ENCODE data around the gene GPR158.
"Not testable (repeated sequence)": the region's sequence is repeated elsewhere in the genome, so short reads cannot be mapped to it uniquely, and the experiment has no call there.

The GPR158 gene

DNA sequence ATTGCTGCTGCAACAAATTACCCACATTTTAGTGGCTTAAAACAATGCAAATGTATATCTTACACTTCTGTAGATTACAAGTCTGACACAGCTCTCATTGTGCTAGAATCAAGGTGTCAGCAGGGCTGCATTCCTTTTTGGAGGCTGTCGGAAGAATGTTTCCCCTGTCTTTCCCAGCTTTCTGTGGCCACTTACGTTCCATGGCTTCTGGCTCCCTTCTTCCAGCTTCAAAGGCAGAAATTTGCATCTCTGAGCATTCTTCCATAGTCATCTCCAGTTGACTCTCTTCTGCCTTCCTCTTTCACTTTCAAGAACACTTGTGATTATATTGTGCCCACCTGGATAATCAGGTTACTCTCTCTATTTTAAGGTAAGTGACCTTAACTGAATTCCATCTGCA is 125.3 kb downstream of the GPR158 start:
- DNase-seq (ENCODE audit: low read depth in 2 of 2, low spot score in 1 of 2) = no peak

DNA sequence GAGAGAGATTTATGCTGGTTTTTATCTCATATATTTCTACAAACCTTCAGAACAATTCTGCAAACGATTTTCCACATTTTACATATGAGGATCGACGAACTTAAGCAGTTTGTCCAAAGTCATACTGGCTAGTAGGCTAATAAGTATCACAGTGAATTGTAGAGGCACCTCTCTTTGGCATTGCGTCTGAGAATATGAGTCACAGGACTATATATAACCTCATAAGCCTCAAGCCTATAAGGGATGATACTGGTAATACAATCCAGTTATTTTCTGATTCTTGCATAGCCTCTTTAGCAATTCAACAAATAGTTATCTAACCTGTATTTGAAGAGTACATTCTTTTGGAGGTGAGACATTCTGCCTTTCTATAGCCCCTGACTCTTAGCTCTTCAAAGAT is 129.8 kb downstream of the GPR158 start:
- no peak for DNase-seq (ENCODE audit: low read depth in 2 of 2, low spot score in 1 of 2)

DNA sequence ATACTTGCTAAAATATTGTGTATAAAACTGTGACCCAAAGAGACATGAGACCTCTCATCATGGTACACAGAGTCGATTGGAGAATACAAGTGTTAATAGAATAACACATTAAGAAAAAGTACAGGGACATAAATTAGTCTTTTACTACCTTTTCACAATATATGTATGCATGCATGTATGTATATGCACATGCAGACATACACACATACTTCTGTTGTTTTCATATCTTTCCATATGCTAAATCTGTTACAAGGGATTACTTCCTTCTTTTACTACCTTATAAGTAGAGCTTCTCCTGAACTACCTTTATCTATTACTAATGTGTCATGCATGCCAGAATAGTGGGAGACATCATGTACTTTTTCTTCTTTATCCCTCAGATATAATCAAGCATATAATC is 131.6 kb downstream of the GPR158 start:
- DNase-seq (ENCODE audit: low read depth in 2 of 2, low spot score in 1 of 2) = no peak

DNA sequence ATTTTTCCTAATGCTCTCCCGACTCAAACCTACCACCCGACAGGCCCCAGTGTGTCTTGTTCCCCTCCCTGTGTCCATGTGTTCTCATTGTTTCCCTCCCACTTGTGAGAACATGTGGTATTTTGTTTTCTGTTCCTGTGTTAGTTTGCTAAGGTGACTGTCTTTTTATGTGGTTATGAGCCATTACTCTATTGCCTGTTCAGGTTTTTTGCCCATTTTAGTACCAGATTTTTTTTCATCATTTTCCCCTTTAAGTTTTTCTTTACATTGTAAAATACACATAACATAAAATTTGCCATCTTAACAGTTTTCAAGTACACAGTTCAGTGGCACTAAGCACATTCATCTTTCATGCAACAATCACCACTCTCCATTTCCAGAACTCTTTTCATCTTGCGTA is 133.5 kb downstream of the GPR158 start:
- DNase-seq (ENCODE audit: low read depth in 2 of 2, low spot score in 1 of 2) = no peak

DNA sequence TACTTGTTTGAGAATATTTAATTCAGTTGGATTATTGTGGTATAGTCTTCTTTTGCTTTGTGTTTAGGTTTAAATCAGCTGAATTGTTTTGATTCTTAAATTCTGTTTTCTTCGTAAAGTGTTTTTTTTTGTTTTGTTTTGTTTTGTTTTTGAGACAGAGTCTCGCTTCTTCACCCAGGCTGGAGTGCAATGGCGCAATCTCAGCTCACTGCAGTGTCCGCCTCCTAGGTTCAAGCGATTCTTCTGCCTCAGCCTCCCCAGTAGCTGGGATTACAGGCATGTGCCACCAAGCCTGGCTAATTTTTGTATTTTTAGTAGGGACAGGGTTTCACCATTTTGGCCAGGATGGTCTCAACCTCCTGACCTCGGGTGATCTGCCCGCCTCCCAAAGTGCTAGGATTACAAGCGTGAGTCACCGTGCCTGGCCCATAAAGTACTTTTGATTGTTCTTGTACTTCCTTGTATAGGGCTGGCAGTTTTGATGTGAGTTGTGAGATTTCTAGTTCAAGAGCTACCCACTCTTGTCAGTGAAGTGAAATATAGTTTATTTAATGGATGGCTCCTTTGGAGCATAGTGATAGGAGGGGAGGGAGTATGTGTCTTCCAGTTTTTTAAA is 142.9 kb downstream of the GPR158 start:
- not testable (repeated sequence) for DNase-seq (ENCODE audit: low read depth in 2 of 2, low spot score in 1 of 2)

DNA sequence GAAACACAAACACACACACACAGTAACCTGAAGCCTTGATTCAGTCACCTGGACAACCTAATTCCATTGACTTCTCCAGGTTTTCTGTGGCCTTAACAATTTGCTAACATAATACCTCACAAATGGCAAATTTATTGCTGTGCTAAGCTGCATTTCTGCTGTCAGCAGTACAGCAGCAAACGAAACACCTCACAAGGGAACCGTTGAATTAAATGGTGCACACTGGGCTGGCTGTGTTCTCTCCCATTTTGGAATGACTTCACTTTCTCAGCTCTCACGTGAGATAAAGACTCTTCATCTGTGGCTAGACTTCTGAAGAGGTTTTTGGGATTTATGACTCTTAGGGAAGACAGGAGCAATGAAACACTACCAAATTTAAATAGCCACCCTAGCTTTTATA is 152.5 kb downstream of the GPR158 start:
- no peak for DNase-seq (ENCODE audit: low read depth in 2 of 2, low spot score in 1 of 2)

DNA sequence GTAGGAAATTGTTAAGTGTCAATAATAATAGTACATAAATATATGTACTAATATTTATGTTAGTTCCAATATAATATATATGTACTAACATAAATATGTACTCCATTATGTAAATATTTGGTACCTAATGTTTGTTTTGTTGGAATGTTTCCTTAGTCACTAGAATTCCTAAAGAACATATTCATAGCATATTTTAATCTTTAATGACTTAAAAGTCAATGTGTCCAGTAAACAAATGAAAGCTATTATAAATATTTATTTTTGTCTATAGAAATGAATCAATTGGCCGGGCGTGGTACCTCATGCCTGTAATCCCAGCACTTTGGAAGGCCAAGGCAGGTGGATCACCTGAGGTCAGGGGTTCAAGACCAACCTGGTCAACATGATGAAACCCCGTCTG is 153.6 kb downstream of the GPR158 start:
- no peak for DNase-seq (ENCODE audit: low read depth in 2 of 2, low spot score in 1 of 2)

DNA sequence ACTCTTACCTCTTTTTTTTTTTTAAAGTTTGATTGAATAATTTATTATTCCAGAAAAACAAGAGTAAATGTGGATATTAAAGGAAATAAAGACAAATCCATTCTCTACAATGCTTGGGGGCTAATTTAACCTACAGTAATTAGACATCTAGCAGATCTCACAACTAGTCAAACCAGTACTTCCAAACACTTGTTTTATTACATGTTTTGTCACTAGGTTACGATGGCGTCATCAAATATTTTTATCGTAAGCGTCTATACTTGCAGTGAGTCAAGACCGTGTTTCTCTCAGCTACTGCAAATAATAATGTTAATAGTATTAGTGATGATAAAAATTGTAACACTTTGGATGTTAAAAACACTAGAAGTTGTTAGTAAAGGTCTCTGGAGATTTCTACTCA is 154.8 kb downstream of the GPR158 start:
- not testable (repeated sequence) for DNase-seq (ENCODE audit: low read depth in 2 of 2, low spot score in 1 of 2)

DNA sequence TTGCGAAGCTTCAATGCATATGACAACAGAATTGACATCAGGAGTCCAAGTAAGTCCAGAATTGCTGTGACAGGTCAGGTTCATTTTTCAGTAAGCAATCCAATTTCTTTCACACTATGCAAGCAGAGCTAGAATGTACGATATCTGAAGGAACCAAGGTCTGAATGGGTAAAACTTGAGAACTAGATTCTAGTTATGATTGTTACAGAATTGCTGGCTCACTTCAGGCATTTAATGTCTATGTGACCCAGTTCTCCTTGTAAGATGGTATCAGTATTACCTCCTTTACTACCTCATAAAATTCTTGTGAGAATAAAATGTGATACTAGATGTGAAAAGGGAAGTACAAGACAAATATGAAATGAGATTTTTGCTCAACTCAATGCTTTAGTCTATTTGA is 159.6 kb downstream of the GPR158 start:
- no peak for DNase-seq (ENCODE audit: low read depth in 2 of 2, low spot score in 1 of 2)

DNA sequence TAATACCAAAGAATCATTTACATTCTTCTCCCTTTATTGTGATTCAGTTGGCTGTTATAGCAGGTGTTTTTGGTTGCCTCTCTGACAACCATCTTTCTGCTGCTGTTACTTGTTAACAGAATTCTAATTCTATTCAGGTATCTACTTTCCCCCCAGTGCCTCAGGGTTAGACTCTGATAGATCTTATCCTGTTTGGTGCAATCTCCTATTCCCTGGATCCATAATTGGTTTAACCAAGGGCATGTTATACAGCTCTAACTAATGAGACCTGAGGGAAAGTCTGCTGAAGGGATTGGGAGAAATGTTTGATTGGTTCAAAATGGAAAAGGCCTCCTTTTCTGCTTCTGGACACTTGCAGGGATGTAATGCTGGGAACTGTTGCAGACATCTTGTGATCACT is 161.5 kb downstream of the GPR158 start:
- no peak for DNase-seq (ENCODE audit: low read depth in 2 of 2, low spot score in 1 of 2)

DNA sequence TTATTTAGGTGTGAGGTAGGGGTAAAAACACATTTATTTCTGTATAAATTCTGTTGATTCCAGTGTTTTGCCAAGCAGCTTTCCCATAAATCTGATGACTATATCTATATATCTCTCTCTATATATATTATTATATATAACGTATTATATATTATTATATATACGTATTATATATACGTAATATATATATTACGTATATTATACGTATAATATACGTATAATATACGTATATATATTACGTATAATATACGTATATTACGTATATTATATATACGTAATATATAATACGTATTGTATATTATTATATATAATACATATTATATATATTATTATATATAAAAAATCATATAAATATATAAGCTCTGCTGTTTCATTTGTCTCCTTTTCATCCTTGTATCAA is 163.5 kb downstream of the GPR158 start:
- no peak for DNase-seq (ENCODE audit: low read depth in 2 of 2, low spot score in 1 of 2)

DNA sequence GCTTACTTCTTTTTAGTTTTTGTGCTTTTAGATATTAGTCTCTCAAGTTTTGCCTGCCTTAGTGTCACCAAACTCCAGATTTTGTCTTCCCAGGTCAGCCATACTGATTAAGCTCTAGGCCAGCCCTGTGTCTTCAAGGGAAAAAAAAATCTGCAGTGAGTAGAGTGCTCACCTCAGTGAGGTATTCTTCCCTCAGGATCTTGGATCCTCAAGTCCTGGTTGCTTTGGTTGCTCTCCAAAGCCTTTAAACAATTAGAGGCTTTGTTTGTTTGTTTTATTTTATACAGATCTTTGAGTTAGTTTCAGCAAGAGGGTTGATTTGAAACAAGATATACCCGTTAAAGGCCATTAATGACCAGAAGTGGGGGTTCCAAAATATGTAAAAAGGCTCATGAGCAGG is 165.2 kb downstream of the GPR158 start:
- DNase-seq (ENCODE audit: low read depth in 2 of 2, low spot score in 1 of 2) = no peak

DNA sequence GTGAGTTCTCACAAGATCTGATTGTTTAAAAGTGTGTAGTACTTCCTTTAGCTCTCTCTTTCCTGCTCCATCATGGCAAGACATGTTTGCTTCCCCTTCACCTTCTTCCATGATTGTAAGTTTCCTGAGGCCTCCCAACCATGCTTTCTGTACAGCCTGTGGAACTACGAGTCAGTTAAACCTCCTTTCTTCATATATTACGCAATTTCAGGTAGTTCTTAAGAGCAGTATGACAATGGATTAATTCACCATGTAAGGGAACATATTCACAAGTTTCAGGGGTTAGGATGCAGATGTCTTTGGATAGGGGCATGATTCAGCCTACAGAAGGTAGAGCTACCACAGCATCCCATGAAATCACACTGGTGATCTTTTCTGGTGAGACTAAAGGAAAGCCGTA is 174.7 kb downstream of the GPR158 start:
- DNase-seq (ENCODE audit: low read depth in 2 of 2, low spot score in 1 of 2) = no peak

DNA sequence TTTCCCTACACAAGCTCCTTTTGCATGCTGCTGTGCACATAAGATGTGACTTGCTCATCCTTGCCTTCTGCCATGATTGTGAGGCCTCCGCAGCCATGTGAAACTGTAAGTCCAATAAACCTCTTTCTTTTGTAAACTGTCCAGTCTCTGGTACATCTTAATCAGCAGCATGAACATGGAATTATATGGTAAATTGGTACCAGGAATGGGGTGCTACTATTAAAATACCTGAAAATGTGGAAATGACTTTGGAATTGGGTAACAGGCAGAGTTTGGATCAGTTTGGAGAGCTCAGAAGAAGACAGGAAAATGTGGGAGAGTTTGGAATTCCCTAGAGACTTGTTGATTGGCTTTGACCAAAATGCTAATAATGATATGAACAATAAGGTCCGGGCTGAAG is 181.8 kb downstream of the GPR158 start:
- DNase-seq (ENCODE audit: low read depth in 2 of 2, low spot score in 1 of 2) = no peak

DNA sequence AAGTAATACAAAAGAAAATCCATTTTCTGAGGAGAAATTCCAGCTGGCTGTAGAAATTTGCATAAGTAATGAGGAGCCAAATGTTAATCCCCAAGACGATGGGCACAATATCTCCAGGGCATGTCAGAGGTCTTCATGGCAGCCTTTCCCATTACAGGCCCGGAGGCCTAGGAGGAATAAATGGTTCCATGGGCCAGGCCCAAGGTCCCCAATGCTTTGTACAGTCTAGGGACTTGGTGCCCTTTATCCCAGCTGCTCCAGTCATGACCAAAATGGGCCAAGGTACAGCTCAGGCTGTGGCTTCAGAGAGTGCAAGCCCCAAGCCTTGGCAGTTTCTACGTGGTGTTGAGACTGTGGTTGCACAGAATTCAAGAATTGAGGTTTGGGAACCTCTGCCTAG is 182.5 kb downstream of the GPR158 start:
- no peak for DNase-seq (ENCODE audit: low read depth in 2 of 2, low spot score in 1 of 2)

DNA sequence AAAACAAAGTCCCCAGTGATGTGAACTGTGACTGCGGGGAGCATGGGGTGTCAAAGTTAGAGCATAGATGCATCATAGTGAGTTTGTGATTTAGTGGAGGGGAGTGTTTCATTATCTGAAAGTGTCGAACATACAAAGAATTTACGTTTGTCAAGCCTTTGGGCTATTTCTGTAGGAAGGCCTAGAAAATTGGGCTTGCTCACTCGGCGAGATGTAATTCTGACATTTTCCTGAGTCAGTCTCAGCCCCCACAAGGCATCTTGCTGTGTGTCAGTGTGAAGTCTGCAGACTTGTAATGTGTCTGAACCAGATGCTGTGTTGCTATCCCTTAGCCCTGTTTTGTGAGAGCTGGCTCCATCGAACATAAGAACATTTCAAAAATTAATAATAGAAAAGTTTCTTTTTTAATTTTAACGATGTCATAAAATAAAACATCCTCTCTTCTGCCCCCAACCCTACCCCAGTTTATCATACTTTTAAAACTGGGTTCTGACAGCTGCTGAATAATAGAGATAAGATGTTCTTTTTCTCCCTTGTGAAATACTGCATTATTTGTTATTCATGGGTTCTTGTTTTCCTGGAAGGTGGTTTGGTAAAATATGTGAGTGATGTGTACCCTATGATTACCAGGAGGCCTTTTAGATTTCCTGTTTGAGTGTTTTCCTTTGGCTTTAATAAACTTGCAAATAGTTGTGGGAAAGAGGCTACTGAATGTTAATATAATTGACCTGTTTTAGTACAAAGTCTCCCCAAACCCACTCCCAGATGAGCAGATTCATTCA is 207.4 kb downstream of the GPR158 start:
- DNase-seq (ENCODE audit: low read depth in 2 of 2, low spot score in 1 of 2) = no peak

DNA sequence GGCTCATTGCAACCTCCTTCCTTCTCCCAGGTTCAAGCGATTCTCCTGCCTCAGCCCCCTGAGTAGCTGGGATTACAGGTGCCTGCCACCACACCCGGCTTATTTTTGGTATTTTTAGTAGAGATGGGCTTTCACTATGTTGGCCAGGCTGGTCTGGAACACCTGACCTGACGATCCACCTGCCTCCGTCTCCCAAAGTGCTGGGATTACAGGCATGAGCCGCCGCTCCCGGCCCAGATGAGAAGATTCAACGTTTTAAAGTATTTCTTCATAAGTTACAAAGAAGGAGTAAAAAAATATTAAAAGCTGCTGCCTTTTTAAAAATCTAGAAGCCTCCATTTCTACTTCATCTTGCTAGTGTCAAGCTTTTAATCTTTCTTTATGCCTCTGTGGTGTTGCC is 208.1 kb downstream of the GPR158 start:
- not testable (repeated sequence) for DNase-seq (ENCODE audit: low read depth in 2 of 2, low spot score in 1 of 2)

DNA sequence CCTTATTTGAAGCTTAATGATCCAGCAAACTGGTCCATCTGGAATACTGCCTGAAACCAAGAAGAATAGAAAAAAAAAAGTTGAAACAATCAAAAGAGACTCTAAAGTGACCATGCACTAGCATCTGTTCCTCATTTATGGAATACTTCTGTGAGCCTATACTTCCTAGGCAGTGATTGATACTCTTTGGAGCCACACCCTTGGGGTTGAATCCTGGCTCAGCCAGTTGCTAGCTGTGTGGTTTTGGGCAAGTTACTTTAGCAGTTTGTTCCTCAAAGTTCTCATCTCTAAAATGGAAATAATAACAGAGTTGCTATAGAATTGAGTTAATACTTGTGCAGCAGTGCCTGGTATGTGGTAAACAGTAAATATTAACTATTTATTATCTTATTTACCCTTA is 208.9 kb downstream of the GPR158 start:
- DNase-seq (ENCODE audit: low read depth in 2 of 2, low spot score in 1 of 2) = no peak

DNA sequence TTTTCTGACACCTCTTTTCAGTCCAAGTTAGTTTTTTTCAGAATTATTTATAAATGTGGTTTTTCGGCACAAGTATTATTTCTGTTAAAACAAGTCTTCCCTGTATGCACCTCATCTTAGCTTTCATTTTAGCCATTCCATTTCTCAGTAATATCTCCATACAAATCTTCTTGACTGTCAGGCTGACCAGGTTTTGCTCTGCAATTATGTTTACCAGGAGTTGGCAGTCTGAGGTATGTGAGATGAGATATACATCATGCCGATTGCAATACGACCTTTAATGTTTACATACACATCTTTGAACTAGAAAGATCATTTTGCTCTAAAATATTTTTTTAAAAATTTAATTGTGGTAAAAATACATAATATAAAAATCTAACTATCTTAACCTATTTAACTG is 209.8 kb downstream of the GPR158 start:
- DNase-seq (ENCODE audit: low read depth in 2 of 2, low spot score in 1 of 2) = no peak

DNA sequence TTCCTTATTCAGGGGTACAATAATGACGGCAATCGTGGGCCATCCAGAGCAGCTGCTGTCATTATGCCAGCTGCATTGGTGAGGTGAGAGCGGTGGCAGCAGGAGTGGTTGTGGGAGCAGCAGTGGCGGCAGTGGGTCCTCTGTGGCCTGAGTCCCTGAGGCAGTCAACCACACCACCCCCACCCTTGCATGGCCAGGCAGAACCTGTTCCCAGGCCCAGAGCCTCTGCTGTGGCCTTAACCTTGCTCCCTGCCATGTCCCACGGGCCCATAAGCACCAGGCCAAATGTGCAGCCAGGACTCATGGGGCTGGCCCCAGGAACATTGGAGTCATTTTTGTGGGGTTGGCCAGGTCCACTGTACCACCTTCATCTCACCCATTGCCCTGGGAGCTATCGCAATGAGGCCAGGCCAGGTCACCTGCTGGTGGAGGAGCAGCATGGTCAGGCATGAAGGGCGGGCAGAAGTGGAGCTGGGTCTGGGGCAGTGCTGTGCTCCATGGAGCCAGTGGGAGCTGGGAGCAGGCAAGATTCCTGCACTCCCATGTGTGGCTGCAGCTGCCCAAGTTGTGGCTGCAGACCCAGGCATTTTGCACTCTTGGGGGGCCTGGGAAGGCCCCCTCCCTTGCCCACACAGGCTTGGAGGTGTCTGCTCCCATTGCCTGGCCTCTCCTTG is 213.5 kb downstream of the GPR158 start:
- DNase-seq (ENCODE audit: low read depth in 2 of 2, low spot score in 1 of 2) = no peak

DNA sequence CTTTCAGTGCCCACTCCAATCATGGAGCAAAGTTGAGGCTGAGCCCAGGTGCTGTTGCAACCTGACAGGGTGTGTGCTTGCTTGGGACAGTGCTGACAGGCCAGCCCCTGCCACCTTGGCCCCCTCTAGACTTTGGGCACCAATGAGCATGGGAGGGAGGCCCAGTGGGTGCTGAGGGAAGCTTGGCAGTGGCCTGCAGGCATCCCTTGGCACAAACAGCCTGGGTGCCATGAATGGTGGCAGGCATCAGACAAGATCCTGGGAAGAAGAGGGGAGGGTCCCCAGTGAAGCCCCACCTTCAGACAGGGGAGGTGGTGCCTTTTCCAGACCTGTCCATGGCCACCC is 214.0 kb downstream of the GPR158 start:
- no peak for DNase-seq (ENCODE audit: low read depth in 2 of 2, low spot score in 1 of 2)

DNA sequence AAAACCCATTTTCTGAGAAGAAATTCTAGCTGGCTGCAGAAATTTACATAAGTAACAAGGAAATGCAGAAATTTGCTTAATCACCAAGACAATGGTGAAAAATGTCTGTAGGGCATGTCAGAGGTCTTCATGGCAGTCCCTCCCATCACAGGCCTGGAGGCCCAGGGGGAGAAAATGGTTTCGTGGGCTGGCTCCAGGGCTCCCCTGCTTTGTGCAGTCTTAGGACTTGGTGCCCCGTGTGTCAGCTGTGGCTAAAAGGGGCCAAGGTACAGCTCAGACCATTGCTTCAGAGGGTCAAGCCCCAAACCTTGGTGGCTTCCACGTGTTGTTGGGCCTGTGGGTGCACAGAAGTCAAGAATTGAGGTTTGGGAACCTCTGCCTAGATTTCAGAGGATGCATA is 215.9 kb downstream of the GPR158 start:
- no peak for DNase-seq (ENCODE audit: low read depth in 2 of 2, low spot score in 1 of 2)

DNA sequence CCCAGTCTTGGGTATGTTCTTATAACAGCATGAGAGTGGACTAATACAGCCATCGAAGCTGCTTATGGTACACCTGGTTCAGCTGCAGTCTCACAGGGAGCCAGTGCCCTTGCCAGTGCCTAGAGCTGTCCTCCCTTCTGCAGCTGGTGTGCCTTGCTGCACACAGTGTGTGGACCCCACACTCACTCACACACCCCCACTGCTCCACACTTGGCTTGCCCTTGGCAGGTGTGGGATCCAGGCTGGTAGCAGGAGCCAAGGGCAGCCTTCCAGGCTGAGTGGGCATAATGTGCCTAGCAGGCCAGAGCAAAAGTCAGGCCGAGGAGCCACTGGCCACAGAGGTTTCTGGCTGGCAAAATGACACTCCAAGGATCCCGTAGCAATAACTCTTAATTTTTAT is 217.3 kb downstream of the GPR158 start:
- no peak for DNase-seq (ENCODE audit: low read depth in 2 of 2, low spot score in 1 of 2)
